ENCODE measurements around the gene UNK. TPM values are rescaled to one million over a fixed set of nuclear protein-coding genes. Genes with fewer than 3 reads are reported as not detected.

The UNK gene
- total RNA-seq, 1 experiment from 2014 or later, result 32.1 TPM

GRCh38 chr17:75818326-75818885 lies 33.8 kb downstream of the UNK start:
- CTCF ChIA-PET, result interaction anchor here (0.5 kb wide), 1 partner anchor 25 kb away, joined by 3 read pairs; no protein-coding TSS in a partner anchor
- intact Hi-C loops (cut with micrococcal nuclease; ENCODE audit: unreplicated experiment), result no loop called here

GRCh38 chr17:75819116-75819515 lies 34.5 kb downstream of the UNK start:
- no peak for DNase-seq (ENCODE audit: low read depth, low spot score)

More at GRCh38 chr17:75818326-75818885, 33.8 kb downstream of the UNK start:
- POLR2A ChIA-PET, result no interaction called here
- Histone ChIP-seq H3K36me3 (ENCODE audit: control insufficient read depth, insufficient read depth, low read length) (no peaks in the 10 kb centered on the region), H3K9me3 (ENCODE audit: control insufficient read depth, insufficient read depth, low read depth, low read length) (no peaks in the 10 kb centered on the region), H3K4me1 (ENCODE audit: control insufficient read depth, insufficient read depth, low read length) (no peaks in the 10 kb centered on the region), H3K27ac (ENCODE audit: low read length) (no peak overlapping the region), H3K27me3 (ENCODE audit: control insufficient read depth, insufficient read depth, low read length) (no peaks in the 10 kb centered on the region), H3K4me3 (ENCODE audit: low read depth in 2 of 2, low read length in 2 of 2) (no peak overlapping the region)
- ATAC-seq, result no peak
- no TSS peak for BruUV-seq (replicated peaks)
- in situ Hi-C loops (cut with HindIII; ENCODE audit: low pct_unique_long_range_greater_than_20kb, low sequenced_read_pairs), result no loop called here
- no peak for DNase-seq (ENCODE audit: low read depth, low spot score)
- no peak for TF ChIP-seq CTCF (IDR thresholded peaks at IDR 0.05)
- TF ChIP-seq REST (IDR thresholded peaks at IDR 0.05; ENCODE audit: insufficient read depth in 1 of 2, low read depth in 2 of 2, low read length in 1 of 2), result no peak
- TF ChIP-seq TCF7L2 (IDR thresholded peaks at IDR 0.05; ENCODE audit: low read depth, low read length), result no peak
- no peak for TF ChIP-seq POLR2AphosphoS5 (IDR thresholded peaks at IDR 0.05; ENCODE audit: low read depth, low read length)
- TF ChIP-seq SIN3A (IDR thresholded peaks at IDR 0.05; ENCODE audit: borderline replicate concordance, insufficient read depth, low read depth, low read length), result no peak

More at GRCh38 chr17:75819116-75819515, 34.5 kb downstream of the UNK start:
- no peaks in the 10 kb centered on the region; the same call in 1 of the 2 replicates for H3K36me3 ChIP-seq (ENCODE audit: control insufficient read depth, insufficient read depth, low read length)
- H3K27ac ChIP-seq (ENCODE audit: low read length), result no peak overlapping the region
- BruUV-seq (replicated peaks), result no TSS peak
- CTCF ChIA-PET, result no interaction called here
- in situ Hi-C loops (cut with HindIII; ENCODE audit: low pct_unique_long_range_greater_than_20kb, low sequenced_read_pairs), result no loop called here
- no peaks in the 10 kb centered on the region for H3K9me3 ChIP-seq (ENCODE audit: control insufficient read depth, insufficient read depth, low read depth, low read length)
- POLR2A ChIA-PET, result no interaction called here
- ATAC-seq, result peak; percentile 55
- no peaks in the 10 kb centered on the region for H3K4me1 ChIP-seq (ENCODE audit: control insufficient read depth, insufficient read depth, low read length)
- intact Hi-C loops (cut with micrococcal nuclease; ENCODE audit: unreplicated experiment), result no loop called here
- H3K27me3 ChIP-seq (ENCODE audit: control insufficient read depth, insufficient read depth, low read length), result no peaks in the 10 kb centered on the region
- TF ChIP-seq POLR2AphosphoS5 (IDR thresholded peaks at IDR 0.05; ENCODE audit: low read depth, low read length) (no peak), REST (IDR thresholded peaks at IDR 0.05; ENCODE audit: insufficient read depth in 1 of 2, low read depth in 2 of 2, low read length in 1 of 2) (no peak), CTCF (IDR thresholded peaks at IDR 0.05) (no peak), SIN3A (IDR thresholded peaks at IDR 0.05; ENCODE audit: borderline replicate concordance, insufficient read depth, low read depth, low read length) (no peak), TCF7L2 (IDR thresholded peaks at IDR 0.05; ENCODE audit: low read depth, low read length) (no peak)
- no peak overlapping the region for H3K4me3 ChIP-seq (ENCODE audit: low read depth in 2 of 2, low read length in 2 of 2)

All from Panc1 (cell line).